HG03575 (cell line): ENCODE results near the gene FYN.

ENCODE experiments used
- ATAC-seq: cut with Tn5 transposase; IDR thresholded peaks from one replicate; pipeline ENCODE4 v1.9.1; 2021; ENCODE audit not compliant: unreplicated experiment, insufficient number of reproducible peaks, low FRiP score; ENCODE audit errors: extremely low read depth

Gene FYN

GRCh38 chr6:111817451-111818120, 55.7 kb downstream of the FYN start:
- no peak for ATAC-seq

- no peak for ATAC-seq
Observed at GRCh38 chr6:111813677-111814310, 59.5 kb downstream of the FYN start.

DNA sequence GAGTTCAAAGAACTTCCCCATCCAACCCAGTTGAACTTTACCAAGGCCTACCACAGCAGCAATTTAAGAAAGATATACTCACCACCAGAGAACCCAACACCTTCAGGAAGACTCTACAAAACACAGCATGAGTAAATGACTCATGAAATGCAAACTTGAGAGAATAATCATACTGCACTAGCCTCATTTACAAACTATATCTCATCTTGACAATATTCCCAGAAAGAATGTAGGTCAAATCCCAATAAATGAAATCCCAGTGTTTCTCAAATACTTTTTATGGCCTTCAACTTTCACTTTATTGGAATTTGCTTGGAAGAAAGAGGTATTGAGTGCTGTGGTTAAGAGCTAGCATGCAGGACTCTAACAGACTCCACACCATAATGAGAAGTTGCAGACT, 60.0 kb downstream of the FYN start:
- no peak for ATAC-seq

GRCh38 chr6:111812060-111813038, 60.9 kb downstream of the FYN start:
- no peak for ATAC-seq

- ATAC-seq, result no peak
Observed at GRCh38 chr6:111810294-111811131, 62.7 kb downstream of the FYN start.

DNA sequence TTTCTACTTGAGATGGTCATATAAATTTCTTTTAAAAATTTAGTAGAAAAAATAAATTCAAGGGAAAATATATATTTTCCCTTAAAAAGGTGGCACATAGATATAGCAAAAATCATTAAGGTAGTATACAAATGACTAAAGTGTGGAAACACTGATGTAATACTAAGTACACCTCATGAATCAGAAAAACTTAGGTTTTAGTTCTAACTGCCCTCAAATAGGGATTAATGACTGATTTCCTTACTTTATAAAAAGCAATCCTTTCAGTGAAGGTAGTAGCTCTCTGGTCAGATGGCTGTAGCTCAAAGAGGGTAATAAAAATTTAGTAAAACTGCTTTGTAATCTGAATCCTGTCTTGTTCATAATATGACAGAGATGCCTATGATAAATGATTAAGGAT, 63.5 kb downstream of the FYN start:
- ATAC-seq, result no peak

GRCh38 chr6:111809264-111809663, 64.0 kb downstream of the FYN start:
- ATAC-seq, result no peak

- ATAC-seq, result no peak
Observed at GRCh38 chr6:111808493-111808892, 64.8 kb downstream of the FYN start.

- ATAC-seq, result no peak
Observed at GRCh38 chr6:111806561-111807497, 66.4 kb downstream of the FYN start.

GRCh38 chr6:111806165-111806547, 67.1 kb downstream of the FYN start:
- no peak for ATAC-seq

DNA sequence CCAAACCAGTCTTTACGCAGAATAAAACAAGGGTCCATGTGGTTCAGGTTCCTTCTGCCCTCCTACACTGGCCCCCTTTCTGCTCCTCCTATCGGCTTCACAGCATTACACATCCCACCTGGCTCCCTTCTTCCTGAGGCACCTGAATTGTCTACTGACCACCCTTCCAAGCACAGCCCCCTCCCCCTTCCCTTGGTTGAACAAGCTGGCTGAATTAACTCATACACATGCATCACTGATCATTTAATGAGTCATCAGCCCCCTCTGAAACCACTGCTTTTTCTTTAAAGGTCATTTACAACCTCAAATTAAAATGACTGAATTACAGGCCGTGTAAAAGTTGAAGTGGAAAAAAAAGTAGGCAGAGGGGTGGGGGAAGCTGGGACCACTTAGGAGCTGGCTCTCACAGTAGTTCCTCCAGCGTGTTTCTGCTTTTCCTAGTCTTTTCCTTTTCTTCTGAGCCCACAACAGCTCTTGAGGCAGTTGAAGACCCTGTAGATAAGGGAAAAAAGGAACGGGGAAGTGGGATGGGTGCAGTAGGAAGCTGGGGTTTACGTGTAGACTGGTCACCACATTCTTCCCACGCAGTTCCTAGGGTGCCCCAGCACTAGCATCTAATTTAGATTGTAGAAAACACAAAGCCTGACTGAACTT, 67.6 kb downstream of the FYN start:
- no peak for ATAC-seq

GRCh38 chr6:111804627-111805235, 68.5 kb downstream of the FYN start:
- peak; percentile 65 for ATAC-seq

GRCh38 chr6:111803804-111804203, 69.4 kb downstream of the FYN start:
- no peak for ATAC-seq

DNA sequence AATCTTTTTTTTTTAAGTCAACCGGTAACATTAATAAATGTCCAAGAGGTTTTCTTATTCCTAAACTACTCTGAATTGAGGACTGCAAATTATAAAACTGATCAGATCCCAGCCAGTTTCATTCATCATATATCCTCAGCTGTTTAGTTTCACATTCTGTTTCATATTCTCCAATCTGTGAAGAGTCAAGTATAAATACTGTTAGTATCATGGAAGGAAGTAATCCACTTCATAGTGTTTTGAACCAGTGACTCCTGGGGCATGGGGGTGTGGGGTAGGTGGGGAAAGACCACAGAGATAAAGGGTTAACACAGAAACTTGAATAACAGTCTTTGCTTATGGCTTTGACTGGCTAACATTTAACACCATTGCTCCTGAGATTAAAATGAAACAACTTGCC, 69.9 kb downstream of the FYN start:
- ATAC-seq, result no peak

DNA sequence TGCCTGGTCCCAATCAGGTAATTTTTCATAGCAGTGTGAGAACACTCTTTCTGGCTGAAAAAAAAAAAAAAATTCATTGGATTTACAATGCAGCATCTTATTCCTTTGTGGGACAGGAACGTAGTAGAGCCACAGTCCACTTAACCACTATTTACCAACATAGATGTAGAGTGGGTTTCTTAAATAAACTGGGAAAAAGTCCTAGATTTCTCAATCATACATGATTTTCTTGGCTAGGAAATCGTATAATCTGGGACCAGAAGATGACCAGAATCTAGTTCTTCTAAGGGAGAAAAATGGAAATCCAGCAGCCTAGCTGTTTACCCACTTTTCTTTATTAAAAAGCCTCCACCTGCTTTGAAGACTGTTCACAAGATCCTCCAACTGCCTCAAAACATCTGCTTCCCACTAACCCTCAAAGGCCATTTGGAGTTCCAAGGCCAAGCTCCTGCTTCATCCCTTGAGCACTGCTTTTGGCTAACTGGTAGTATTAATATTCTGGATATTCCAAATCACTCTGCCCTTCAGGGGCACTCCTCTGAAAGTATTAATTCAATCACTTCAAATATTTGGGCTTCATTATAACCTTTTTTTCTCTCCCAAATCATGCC, 70.4 kb downstream of the FYN start:
- ATAC-seq, result no peak

DNA sequence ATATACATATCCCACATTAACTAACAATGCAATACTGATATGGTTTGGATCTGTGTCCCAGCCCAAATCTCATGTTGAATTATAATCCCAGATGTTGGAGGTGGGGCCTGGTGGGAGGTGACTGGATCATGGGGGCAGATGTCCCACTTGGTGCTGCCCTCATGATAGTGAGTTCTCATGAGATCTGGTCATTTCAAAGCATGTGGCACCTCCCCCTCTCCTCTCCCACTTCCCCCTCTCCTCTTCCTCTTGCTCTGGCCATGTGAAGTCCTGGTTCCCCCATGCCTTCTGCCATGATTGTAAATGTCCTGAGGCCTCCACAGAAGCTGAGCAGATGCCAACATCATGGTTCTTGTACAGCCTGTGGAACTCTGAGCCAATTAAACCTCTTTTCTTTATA, 71.2 kb downstream of the FYN start:
- no peak for ATAC-seq

GRCh38 chr6:111800821-111801220, 72.4 kb downstream of the FYN start:
- no peak for ATAC-seq
